HEK293 (cell line): ENCODE results near the gene EIF4G1.

Experiments
- HOXA7 ChIP-seq: sonication (generic); formaldehyde crosslinking; IDR thresholded peaks from 2 replicates; pipeline ENCODE4 v1.8.1; 2022; ENCODE audit warnings: missing genetic modification reagents, borderline replicate concordance
- TCF7L2 ChIP-seq: IDR thresholded peaks from 2 replicates; pipeline ENCODE4 v1.6.1; 2011; ENCODE audit warnings: low read depth, mild to moderate bottlenecking, inconsistent platforms, low read length, moderate library complexity, borderline replicate concordance
- YY1 ChIP-seq: fragments of 450-650 bp; formaldehyde crosslinking; IDR thresholded peaks from 2 replicates; pipeline ENCODE4 v1.5.1; 2018; ENCODE audit warnings: missing biosample characterization, missing genetic modification characterization
- ZFP69B ChIP-seq: fragments of 450-650 bp; formaldehyde crosslinking; IDR thresholded peaks from 2 replicates; pipeline ENCODE4 v1.5.1; 2016; ENCODE audit warnings: missing biosample characterization, missing genetic modification characterization
- ZNF132 ChIP-seq: fragments of 450-650 bp; formaldehyde crosslinking; IDR thresholded peaks from 2 replicates; pipeline ENCODE4 v1.5.1; 2017; ENCODE audit warnings: missing biosample characterization, missing genetic modification characterization, borderline replicate concordance
- ZNF140 ChIP-seq: fragments of 450-650 bp; formaldehyde crosslinking; IDR thresholded peaks from 2 replicates; pipeline ENCODE4 v1.5.1; 2016; ENCODE audit warnings: missing biosample characterization, missing genetic modification characterization
- ZNF792 ChIP-seq: fragments of 450-650 bp; formaldehyde crosslinking; IDR thresholded peaks from 2 replicates; pipeline ENCODE4 v1.5.1; 2016; ENCODE audit warnings: missing biosample characterization, missing genetic modification characterization
- ZNF830 ChIP-seq: fragments of 450-650 bp; IDR thresholded peaks from 2 replicates; pipeline ENCODE4 v1.5.0; 2018; ENCODE audit warnings: missing biosample characterization, missing genetic modification characterization, low read depth, mild to moderate bottlenecking, moderate library complexity
- TF ChIP-seq, protein P1 (sequence below): fragments of 450-650 bp; formaldehyde crosslinking; IDR thresholded peaks from 2 replicates; pipeline ENCODE4 v1.5.1; 2016; ENCODE audit warnings: missing biosample characterization, missing genetic modification characterization
- TF ChIP-seq, protein P2 (sequence below): fragments of 450-650 bp; formaldehyde crosslinking; IDR thresholded peaks from 2 replicates; pipeline ENCODE4 v1.5.1; 2016; ENCODE audit warnings: missing biosample characterization, missing genetic modification characterization
- TF ChIP-seq, protein P3 (sequence below): fragments of 450-650 bp; formaldehyde crosslinking; IDR thresholded peaks from 2 replicates; pipeline ENCODE4; 2016; ENCODE audit warnings: missing biosample characterization, missing genetic modification characterization
- TF ChIP-seq, protein P4 (sequence below): fragments of 450-650 bp; formaldehyde crosslinking; IDR thresholded peaks from 2 replicates; pipeline ENCODE4 v1.5.1; 2016; ENCODE audit warnings: missing biosample characterization, missing genetic modification characterization, borderline replicate concordance
- TF ChIP-seq, protein P5 (sequence below): fragments of 450-650 bp; formaldehyde crosslinking; IDR thresholded peaks from 2 replicates; pipeline ENCODE4 v1.5.1; 2016; ENCODE audit warnings: missing biosample characterization, missing genetic modification characterization, low read depth
- TF ChIP-seq, protein P6 (sequence below): fragments of 450-650 bp; formaldehyde crosslinking; IDR thresholded peaks from 2 replicates; pipeline ENCODE4 v1.5.1; 2016; ENCODE audit warnings: missing biosample characterization, missing genetic modification characterization

DNA sequence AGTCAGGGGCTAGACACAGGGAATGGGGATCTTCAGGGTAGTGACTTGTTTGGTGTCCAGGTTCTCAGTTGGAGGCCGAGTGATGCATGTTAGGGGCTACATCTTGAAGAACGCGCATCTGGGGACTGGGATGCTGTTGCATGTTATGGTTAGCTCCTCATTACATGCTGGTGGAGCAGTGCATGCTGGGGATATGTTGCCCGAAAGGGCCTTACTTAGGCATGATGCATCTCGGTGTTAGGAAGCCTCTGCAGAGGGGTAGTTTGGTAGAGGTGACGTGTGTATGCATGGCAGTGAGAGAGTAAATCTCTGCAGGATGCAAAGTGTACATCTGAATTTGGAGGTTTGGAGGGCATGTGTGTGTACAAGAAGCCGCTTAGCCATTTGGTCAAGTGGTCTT is 2.4 kb downstream of the EIF4G1 start:
- TF ChIP-seq ZFP69B (tag by site-specific recombination) (no peak), ZNF830 (no peak), TCF7L2 (no peak), YY1 (tag by site-specific recombination) (no peak), HOXA7 (CRISPR knock-in tag) (no peak), ZNF132 (tag by site-specific recombination) (no peak), ZNF792 (tag by site-specific recombination) (no peak), ZNF140 (tag by site-specific recombination) (no peak)
- TF ChIP-seq, protein P1, sequence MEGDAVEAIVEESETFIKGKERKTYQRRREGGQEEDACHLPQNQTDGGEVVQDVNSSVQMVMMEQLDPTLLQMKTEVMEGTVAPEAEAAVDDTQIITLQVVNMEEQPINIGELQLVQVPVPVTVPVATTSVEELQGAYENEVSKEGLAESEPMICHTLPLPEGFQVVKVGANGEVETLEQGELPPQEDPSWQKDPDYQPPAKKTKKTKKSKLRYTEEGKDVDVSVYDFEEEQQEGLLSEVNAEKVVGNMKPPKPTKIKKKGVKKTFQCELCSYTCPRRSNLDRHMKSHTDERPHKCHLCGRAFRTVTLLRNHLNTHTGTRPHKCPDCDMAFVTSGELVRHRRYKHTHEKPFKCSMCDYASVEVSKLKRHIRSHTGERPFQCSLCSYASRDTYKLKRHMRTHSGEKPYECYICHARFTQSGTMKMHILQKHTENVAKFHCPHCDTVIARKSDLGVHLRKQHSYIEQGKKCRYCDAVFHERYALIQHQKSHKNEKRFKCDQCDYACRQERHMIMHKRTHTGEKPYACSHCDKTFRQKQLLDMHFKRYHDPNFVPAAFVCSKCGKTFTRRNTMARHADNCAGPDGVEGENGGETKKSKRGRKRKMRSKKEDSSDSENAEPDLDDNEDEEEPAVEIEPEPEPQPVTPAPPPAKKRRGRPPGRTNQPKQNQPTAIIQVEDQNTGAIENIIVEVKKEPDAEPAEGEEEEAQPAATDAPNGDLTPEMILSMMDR (tag by site-specific recombination): no peak
- TF ChIP-seq, protein P2, sequence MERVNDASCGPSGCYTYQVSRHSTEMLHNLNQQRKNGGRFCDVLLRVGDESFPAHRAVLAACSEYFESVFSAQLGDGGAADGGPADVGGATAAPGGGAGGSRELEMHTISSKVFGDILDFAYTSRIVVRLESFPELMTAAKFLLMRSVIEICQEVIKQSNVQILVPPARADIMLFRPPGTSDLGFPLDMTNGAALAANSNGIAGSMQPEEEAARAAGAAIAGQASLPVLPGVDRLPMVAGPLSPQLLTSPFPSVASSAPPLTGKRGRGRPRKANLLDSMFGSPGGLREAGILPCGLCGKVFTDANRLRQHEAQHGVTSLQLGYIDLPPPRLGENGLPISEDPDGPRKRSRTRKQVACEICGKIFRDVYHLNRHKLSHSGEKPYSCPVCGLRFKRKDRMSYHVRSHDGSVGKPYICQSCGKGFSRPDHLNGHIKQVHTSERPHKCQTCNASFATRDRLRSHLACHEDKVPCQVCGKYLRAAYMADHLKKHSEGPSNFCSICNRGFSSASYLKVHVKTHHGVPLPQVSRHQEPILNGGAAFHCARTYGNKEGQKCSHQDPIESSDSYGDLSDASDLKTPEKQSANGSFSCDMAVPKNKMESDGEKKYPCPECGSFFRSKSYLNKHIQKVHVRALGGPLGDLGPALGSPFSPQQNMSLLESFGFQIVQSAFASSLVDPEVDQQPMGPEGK (tag by site-specific recombination): no peak
- TF ChIP-seq, protein P3, sequence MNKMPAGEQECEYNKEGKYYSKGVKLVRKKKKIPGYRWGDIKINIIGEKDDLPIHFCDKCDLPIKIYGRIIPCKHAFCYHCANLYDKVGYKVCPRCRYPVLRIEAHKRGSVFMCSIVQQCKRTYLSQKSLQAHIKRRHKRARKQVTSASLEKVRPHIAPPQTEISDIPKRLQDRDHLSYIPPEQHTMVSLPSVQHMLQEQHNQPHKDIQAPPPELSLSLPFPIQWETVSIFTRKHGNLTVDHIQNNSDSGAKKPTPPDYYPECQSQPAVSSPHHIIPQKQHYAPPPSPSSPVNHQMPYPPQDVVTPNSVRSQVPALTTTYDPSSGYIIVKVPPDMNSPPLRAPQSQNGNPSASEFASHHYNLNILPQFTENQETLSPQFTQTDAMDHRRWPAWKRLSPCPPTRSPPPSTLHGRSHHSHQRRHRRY (tag by site-specific recombination): no peak
- TF ChIP-seq, protein P4, sequence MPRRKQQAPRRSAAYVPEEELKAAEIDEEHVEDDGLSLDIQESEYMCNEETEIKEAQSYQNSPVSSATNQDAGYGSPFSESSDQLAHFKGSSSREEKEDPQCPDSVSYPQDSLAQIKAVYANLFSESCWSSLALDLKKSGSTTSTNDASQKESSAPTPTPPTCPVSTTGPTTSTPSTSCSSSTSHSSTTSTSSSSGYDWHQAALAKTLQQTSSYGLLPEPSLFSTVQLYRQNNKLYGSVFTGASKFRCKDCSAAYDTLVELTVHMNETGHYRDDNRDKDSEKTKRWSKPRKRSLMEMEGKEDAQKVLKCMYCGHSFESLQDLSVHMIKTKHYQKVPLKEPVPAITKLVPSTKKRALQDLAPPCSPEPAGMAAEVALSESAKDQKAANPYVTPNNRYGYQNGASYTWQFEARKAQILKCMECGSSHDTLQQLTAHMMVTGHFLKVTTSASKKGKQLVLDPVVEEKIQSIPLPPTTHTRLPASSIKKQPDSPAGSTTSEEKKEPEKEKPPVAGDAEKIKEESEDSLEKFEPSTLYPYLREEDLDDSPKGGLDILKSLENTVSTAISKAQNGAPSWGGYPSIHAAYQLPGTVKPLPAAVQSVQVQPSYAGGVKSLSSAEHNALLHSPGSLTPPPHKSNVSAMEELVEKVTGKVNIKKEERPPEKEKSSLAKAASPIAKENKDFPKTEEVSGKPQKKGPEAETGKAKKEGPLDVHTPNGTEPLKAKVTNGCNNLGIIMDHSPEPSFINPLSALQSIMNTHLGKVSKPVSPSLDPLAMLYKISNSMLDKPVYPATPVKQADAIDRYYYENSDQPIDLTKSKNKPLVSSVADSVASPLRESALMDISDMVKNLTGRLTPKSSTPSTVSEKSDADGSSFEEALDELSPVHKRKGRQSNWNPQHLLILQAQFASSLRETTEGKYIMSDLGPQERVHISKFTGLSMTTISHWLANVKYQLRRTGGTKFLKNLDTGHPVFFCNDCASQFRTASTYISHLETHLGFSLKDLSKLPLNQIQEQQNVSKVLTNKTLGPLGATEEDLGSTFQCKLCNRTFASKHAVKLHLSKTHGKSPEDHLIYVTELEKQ (tag by site-specific recombination): no peak
- TF ChIP-seq, protein P5, sequence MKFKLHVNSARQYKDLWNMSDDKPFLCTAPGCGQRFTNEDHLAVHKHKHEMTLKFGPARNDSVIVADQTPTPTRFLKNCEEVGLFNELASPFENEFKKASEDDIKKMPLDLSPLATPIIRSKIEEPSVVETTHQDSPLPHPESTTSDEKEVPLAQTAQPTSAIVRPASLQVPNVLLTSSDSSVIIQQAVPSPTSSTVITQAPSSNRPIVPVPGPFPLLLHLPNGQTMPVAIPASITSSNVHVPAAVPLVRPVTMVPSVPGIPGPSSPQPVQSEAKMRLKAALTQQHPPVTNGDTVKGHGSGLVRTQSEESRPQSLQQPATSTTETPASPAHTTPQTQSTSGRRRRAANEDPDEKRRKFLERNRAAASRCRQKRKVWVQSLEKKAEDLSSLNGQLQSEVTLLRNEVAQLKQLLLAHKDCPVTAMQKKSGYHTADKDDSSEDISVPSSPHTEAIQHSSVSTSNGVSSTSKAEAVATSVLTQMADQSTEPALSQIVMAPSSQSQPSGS (tag by site-specific recombination): no peak
- TF ChIP-seq, protein P6, sequence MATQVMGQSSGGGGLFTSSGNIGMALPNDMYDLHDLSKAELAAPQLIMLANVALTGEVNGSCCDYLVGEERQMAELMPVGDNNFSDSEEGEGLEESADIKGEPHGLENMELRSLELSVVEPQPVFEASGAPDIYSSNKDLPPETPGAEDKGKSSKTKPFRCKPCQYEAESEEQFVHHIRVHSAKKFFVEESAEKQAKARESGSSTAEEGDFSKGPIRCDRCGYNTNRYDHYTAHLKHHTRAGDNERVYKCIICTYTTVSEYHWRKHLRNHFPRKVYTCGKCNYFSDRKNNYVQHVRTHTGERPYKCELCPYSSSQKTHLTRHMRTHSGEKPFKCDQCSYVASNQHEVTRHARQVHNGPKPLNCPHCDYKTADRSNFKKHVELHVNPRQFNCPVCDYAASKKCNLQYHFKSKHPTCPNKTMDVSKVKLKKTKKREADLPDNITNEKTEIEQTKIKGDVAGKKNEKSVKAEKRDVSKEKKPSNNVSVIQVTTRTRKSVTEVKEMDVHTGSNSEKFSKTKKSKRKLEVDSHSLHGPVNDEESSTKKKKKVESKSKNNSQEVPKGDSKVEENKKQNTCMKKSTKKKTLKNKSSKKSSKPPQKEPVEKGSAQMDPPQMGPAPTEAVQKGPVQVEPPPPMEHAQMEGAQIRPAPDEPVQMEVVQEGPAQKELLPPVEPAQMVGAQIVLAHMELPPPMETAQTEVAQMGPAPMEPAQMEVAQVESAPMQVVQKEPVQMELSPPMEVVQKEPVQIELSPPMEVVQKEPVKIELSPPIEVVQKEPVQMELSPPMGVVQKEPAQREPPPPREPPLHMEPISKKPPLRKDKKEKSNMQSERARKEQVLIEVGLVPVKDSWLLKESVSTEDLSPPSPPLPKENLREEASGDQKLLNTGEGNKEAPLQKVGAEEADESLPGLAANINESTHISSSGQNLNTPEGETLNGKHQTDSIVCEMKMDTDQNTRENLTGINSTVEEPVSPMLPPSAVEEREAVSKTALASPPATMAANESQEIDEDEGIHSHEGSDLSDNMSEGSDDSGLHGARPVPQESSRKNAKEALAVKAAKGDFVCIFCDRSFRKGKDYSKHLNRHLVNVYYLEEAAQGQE (tag by site-specific recombination): no peak
